PC-9 (cell line): ENCODE measurements around the gene SDK1.

ENCODE experiments used
- CTCF ChIP-seq: fragments of 200-600 bp; sonication (generic); conservative IDR thresholded peaks from 2 replicates; pipeline ENCODE4 v1.6.1; 2017; ENCODE audit warnings: mixed run types, antibody characterized with exemption, mild to moderate bottlenecking, moderate library complexity
- EZH2 ChIP-seq: fragments of 200-600 bp; sonication (generic); IDR thresholded peaks from 2 replicates; pipeline ENCODE4 v1.8.0; 2017; ENCODE audit warnings: antibody characterized with exemption, low read depth

- no peak for TF ChIP-seq CTCF
- no peak for TF ChIP-seq EZH2
Measured at GRCh38 chr7:4270268-4270667, 969.2 kb downstream of the SDK1 start.
